IPS-NIHi11 (cell line): Measurements from ENCODE around the gene LCN1.
A peak's percentile ranks its signal among the peaks of the same experiment; 100 is the strongest.

Experiments used
- DNase-seq: peaks from one replicate; pipeline ENCODE4 v3.0.0; 2012; ENCODE audit warnings: mixed read lengths, low spot score

LCN1 gene

GRCh38 chr9:135520916-135521607 is at the start of gene LCN1:
Gene LCN1, plus strand, starts transcription at chr9:135521440. Its CDS starts 58 bp downstream, at chr9:135521498.
- no peak for DNase-seq

GRCh38 chr9:135471791-135472640 is 49.2 kb upstream of the LCN1 start:
- DNase-seq: peak; percentile 33

GRCh38 chr9:135473972-135474543 is 47.2 kb upstream of the LCN1 start:
- no peak for DNase-seq

- DNase-seq: peak; percentile 76
Measured at GRCh38 chr9:135474915-135475314, 46.3 kb upstream of the LCN1 start.

GRCh38 chr9:135476561-135477355 is 44.5 kb upstream of the LCN1 start:
- no peak for DNase-seq

- no peak for DNase-seq
Measured at GRCh38 chr9:135478191-135478590, 43.0 kb upstream of the LCN1 start.

GRCh38 chr9:135478829-135479468 is 42.3 kb upstream of the LCN1 start:
- peak; percentile 63 for DNase-seq

GRCh38 chr9:135479469-135480052 is 41.7 kb upstream of the LCN1 start, which contains the start of gene PPP1R26:
Gene PPP1R26, plus strand, starts transcription at chr9:135479782. Its CDS starts 4,729 bp downstream, at chr9:135484511.
- peak; percentile 81 for DNase-seq

GRCh38 chr9:135480071-135480939 is 40.9 kb upstream of the LCN1 start:
- peak; percentile 60 for DNase-seq

GRCh38 chr9:135480940-135481310 is 40.3 kb upstream of the LCN1 start:
- no peak for DNase-seq

GRCh38 chr9:135482015-135482754 is 39.1 kb upstream of the LCN1 start:
- DNase-seq: no peak

GRCh38 chr9:135484460-135485277 is 36.6 kb upstream of the LCN1 start:
- no peak for DNase-seq

GRCh38 chr9:135485385-135485784 is 35.9 kb upstream of the LCN1 start:
- no peak for DNase-seq

GRCh38 chr9:135485832-135486231 is 35.4 kb upstream of the LCN1 start:
- DNase-seq: no peak

GRCh38 chr9:135486267-135487065 is 34.8 kb upstream of the LCN1 start:
- DNase-seq: no peak

GRCh38 chr9:135487281-135488012 is 33.8 kb upstream of the LCN1 start:
- no peak for DNase-seq

GRCh38 chr9:135488013-135488330 is 33.3 kb upstream of the LCN1 start:
- no peak for DNase-seq
